ENCODE measurements around the gene SLCO2B1.

GRCh38 chr11:75145196-75145971 is 5.5 kb upstream of the SLCO2B1 start:
- TF ChIP-seq EZH2 (IDR thresholded peaks at IDR 0.05; ENCODE audit: insufficient read depth, poor library complexity, severe bottlenecking) (no peak), EZH2phosphoT487 (IDR thresholded peaks at IDR 0.05; ENCODE audit: insufficient read depth, low read depth) (no peak)
